NCI-H2227 treated with DMSO at 0.1 percent for 48 hours (cell line): ENCODE data around the gene MTA1.

Experiments
- DNase-seq: peaks from one replicate; lab custom pipeline; 2025; lab: John Stamatoyannopoulos, UW

Gene MTA1

DNA sequence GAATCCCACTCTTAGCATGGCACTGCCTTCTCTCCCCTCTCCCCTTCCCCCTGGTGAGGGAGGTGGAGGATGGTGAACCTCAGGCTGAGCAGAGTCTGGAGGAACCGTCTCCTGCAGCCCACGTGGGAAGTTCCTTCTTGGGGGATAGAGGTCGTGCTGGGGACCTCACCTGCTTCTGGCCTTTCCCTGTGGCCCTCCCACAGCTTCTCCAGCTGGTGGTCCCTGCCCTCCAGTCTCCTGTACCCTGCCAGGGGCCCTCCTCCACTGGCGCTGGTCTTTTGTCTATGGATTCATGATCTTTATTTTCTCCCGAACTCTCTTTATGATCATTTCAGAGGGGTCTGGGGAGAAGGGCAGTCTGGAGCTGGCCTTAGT lies 9.0 kb upstream of the MTA1 start:
- no peak for DNase-seq

DNA sequence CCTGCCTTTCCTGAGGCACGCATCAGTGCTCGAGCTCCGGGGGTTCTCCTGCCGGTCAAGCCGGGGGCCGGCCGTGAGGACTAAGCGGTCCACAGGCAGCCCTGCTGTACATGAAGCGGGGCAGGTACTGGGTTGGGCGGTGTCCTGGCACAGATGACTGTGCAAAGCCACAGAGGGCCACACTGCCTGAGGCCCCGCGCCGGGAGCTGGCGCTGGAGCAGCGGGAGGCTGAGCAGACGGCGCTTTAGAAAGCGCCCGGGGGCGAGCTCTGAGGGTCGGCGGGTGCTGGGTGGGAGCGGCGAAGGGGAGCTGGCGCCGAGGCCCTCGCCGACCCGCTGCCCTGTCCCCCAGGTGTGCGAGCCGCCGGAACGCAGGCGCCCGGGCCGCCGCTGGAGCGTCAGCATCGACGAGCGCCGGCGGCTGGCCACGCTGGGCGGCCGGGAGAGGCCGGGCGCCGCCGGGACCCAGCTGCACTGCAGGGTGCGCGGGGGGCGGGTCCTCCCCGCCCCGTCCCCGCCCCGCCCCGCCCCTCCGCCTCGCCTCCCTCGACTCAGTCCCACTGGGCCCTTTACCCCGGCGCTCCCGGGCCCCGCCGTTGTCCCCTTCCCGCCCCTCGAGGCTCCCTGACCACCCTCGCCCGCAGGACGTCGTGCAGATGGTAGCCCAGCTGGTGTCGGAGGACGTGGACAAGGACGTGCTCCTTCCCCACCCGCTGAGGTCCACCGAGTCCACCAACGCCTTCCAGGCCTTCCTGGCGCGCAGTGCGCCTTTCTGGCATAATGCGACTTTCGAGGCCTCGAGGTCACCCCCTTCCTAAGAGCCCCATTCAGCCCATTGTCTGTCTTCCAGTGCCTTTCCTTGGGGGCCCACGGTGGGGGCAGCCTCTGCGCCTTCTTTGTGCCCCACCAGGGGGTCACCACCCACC lies 8.3 kb upstream of the MTA1 start:
- no peak for DNase-seq

DNA sequence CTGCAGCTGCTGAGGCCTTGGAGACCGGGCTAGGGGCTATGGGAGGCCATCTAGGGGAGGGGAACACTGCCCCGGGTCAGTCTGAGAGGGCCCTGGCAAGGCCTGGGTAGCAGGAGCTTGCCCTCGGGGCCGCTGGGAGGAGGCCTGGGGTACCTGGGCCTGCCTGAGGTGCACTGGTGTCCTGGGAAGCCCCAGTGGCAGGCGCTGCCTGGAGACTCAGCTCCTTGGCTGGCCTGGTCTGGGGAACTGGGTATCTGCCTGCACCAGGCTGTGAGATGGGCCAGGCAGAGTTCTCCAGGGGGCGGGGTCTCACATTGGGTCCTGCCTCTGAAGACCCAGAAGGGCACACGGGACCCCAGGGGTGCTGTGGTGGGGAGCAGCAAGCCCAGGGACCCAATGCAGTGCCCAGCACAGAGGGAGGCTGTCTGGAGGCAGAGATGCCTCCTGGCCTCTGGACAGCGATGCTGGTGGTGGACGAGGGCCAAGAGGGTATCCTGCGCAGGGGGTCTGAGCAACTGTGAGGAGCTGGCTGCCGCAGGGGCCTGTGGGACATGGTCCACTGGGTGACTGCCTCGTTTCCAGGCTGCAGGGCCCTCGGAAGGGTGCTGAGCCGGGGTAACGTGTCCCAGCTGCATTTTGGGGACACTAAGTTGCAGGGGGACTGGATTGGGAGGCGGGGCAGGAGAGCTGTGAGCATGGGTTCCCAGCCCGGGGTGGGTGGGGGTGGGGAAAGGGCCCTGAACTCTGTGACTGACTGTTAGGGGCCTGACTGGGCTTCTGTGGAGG lies 7.4 kb upstream of the MTA1 start:
- DNase-seq = no peak

DNA sequence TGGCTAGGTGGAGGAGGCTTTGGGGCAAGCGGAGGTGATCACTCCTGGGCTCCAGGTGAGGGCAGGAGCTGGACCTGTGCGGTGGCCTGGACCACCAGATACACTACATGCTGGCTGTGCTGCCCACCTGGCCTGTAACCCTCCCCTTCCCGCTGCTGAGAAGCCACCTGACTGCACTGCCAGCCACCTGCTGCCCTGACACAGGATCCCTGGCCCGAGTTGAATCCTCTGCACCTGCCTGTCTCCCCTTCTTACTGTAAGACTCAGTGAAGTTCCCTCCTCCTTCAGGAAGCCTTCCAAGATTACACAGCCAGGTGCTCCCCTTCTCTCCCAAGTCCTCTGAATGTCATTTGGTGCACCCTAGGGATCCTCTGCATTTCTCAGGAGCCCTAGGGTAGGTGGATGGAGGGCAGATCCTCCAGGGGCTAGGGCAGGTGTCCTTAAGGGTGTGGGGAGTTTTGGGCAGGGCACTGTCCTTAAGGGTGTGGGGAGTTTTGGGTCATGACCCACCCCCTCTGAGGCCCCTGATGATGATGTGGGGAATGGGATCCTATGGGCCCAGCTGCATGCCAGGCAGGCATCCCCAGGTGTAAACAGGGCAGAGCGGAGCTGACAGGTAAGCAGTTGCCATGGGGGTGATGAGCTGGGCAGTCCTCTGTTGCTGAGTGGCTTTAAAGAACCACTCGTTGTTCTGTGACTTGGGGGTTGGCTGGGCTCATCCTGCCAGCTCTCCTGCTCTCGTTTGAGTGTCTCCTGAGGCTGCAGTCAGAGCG lies 6.7 kb upstream of the MTA1 start:
- DNase-seq = no peak

DNA sequence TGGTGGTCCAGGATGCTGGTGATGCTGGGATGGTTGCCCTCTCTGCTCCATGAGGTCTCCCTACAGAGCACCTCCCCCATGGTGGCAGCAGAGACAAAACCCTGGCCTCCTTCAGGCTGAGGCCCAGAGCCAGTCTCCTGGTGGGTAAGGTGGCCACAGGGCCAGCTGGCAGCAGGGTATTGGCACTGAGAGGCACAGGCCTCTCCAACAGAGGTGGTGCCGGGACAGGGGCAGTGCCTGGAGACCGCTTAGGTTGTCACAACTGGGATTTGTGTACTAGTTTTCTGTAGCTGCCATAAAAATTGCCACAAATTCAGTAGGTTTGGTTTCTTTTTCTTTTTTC lies 6.1 kb upstream of the MTA1 start:
- no peak for DNase-seq

DNA sequence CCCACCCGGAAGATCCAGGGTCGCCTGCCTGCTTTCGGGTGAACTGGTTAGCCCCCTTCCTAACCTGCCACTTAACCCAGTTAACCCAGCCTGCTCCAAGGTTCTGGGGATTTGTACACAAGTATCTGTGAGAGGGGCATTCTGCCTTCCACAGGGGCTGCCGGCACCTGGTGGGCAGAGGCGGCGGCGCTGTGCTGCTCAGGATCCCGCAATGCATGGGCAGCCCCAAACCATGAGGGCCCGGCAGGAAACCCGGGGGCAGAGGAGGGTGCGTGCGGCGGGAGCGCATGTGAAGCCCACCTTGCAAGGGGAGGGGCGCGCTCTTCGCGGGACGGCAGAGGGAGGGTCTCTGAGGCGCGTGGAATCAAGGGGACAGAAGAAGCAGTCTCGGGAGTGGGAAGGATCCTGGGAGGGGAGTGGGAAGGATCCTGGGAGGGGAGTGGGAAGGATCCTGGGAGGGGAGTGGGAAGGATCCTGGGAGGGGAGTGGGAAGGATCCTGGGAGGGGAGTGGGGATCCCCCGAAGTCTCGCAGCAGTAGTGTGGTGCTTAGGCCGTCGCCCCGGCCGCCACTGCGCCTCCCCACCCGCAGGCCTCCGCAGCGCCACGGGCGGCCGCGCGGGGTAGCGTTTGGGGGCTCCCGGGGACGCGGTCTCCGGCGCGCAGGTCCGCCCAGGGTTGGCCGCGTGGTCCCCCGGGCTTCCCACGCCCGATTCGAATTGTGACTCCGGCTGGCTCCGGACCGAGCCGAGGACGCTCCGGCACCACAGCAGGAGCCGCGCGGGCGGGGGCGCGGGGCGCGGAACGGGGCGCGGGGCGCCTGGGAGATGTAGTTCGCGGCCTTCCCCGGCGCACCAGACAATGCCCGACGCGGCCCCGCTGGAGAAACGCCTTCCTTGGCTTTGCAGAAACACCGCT lies 4.9 kb upstream of the MTA1 start:
- DNase-seq = peak; percentile 74

DNA sequence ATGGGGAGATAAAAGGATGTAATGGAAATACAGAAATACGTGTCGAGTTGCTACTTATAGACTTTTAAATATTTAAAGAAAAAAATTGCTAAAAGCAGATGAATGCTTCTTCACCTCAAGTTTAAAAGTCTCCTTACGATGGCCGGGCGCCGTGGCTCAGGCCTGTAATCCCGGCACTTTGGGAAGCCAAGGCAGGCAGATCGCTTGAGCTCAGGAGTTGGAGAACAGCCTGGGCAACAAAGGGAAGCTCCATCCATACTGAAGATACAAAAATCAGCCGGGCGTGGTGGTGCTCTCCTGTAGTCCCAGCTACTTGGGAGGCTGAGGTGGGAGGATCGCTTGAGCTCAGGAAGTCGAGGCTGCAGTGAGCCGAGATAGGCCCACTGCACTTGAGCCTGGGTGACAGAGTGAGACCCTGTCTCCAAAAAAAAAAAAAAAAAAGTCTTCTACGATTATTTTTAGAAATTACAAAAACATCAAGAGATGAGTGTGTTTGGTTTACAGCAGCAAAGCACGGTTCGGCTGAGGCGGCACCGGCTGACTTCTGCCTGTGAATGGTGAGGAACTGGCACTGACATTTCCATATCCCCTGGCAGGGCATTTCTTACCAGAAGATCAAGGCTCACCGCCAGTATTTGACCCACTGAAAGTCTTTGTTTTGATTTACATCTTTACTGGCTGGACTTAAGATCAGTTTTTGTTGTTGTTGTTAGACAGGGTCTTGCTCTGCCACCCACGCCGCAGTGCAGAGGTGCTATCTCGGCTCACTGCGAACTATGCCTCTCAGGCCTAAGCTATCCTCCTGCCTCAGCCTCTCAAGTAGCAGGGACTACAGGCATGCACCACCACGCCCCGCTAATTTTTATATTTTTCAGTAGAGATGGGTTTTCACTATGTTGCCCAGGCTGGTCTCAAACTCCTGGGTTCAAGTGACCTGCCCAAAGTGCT lies 3.9 kb upstream of the MTA1 start:
- no peak for DNase-seq

DNA sequence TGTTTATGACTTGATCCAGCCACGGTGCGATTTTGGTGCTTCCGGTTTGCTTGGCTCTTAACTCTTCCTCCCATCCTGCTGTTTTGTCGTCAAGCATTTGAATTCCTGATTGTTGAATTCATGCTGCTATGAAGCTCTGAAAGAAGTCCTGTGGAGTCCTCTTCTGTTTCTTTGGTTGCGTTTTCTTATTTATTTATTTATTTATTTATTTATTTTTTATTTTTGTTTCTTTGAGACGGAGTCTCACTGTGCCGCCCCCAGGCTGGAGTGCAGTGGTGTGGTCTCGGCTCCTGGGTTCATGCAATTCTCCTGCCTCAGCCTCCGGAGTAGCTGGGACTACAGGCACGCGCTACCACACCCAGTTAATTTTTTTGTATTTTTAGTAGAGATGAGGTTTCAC lies 3.0 kb upstream of the MTA1 start:
- DNase-seq = no peak

DNA sequence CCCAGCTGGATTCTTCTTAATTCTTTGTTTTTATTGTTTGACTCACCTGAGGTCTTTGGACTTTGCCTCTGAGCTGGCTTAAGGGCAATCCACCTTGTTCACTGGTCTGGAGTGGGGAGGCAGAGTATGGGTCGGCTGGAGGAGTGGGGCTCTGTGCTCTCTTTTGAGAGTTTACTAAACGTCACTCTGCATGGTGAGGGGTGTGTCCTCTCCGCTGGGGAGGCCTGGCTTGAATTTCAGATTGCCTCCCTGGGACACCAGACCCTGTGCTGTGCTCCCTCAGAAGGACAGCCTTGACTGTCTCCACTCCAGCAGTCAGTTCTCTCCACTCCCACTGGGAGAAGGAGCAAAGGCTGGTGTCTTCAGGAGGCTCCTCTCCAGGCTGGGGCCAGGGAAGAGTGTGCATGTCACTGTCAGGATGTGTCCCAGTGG lies 1.9 kb upstream of the MTA1 start:
- no peak for DNase-seq

DNA sequence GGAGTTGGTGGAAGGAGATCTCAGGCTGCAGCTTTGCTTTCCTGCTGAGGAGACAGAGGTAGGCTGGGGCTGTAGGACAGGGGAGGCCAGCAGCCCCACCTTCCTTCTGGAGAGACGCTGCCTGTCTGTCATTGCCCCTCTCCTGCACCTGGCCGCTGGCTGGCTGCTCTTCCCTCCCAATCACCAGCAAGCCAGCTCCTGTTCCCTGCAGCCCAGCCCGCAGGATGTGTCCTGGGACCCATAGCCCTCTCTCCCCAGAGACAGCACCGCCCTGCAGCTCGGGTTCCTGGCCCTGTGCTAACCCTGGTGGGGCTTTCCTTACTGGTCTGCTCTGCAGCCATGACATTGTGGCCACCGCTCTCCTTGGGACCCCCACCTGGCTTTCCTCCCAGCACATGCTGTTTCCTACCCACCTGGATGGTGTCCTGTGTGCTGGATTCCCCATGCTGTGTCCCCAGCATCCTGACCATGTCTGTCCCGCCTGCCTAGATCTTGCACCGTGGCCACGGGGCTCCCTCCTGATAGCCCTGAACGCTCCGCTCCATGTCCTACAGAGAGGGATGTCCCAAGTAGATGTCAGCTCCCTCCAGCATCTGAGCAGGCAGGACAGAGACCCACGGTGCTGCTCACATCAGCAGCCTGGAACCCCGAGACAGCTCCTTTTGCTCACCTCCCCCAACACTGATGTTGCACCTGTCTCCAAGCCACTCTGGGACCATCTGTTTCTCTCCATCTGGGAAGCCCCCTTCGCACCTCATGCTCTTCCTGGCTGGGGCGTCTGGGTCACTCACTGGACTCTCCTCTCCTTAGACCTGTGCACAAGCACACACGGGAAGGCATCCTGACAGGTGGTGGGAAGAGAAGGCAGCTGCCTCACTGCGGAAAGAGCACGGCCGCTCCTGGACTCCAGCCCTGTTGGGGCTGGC lies 1.1 kb upstream of the MTA1 start:
- DNase-seq = no peak

DNA sequence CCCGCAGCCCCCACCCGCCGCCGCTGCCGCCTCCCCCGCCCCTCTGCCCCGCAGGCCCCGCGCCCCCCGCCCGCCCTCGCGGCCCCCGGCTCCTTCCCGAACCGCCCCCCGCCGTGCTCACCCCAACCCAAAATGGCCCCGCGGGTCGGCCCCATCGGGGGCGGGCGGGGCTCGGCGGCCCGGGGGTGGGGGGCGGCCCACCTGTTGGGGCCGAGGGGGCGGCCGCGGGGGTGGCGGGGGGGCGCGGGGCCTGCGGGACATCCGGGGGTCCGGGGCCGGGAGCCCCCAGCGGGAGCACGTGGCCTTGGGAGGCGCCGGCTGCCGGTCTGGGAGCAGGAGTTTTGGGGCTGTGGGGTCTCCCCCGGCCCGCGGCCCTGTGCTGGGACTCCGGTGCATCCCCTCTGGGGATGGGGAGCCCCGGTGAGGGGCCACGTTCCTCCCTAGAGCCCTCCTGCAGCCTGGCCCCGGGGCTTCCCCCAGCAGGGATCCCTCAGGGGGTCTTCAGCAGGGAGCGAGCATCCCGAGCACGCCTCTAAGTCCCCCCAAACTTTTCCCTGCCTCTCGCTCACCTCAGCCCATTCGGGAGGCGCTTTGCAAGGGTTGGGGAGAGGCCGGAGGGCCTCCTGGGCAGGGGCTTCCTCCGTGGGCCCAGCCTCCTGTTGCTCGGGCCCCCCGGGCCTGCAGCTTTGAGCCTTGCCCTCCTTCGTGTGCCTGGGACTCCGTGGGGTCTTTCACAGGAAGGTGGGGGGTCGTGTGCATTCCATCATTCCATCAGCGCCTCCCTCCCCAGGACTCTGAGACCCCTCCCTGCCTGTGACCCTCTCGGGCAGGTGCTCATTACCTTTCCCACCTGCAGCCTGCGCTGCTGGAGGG lies 710 bp downstream of the MTA1 start:
- no peak for DNase-seq

DNA sequence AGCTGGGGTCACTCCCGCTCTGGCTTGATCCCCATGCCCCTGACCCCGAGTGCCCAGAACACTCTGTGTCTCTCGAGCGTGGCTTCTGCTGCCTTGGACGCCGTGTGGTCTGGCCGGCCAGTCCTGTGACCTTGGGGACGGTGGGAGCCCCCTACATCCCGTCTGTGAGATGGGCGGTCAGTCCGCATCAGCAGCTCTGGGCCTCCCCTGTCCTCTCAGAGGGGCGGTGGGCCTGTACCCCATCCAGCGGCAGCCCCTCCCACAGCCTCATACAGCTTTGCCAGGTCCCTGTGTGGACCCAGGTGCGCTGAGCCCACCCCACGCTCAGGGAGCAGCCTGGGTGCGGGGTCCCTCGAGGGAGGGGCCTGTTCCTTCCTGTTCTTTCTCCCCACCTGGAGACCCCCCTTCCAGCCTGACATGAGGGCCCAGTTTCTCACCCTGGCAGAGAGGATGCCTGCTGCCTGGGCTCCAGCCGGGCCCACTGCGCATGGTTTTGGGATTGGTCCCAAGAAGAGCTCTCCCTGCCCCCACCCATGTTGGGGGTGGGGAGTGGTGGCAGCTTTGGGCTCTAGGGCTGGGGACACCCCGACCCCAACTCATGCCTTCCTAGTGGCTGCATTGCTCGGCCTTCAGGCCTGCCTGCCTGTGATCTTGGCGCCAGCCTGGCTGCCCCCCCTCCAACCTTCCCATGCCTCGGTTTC lies 1.5 kb downstream of the MTA1 start:
- no peak for DNase-seq

DNA sequence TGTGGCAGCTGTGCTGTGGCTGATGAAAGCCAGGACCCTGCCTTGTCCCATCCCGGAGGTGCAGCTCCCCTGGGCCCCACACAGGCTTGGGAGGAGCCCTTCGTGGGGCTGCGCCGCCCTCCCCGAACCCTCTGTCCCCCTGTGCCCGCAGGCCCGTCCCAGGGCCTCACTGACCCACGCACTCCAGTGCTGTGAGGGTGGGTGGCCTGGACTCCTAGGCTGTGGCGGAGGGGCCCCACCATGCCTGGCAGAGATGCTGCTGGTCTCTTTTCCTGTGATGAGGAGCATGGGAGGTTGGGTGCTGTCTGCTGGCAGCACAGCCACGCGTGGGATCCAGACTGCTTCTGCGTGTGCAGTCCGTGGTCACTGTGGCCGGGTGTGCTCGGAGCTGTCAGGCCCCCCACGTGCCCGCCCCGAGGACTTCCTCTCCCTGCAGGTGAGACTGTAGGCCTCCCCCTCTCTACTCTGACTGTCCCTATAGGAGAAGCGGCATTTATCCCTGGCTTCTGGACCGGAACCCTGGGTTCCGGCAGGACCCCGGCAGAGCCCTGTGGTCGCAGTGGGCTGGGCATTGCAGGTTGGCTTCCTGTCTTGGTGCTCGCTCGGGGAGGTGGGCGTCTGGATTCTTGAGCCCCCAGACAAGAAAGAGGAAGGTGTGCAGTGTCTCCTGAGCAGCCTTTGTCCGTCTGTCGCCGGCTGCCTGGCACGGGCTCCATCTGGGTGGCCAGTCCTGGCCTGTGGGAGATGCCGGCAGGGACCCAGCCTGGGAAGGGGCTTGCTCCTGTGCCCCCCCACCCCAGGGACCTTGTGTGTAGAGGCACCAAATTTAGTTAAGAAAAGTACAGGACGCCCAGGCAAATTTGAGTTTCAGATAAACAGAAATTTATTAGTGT lies 2.3 kb downstream of the MTA1 start:
- DNase-seq = no peak

DNA sequence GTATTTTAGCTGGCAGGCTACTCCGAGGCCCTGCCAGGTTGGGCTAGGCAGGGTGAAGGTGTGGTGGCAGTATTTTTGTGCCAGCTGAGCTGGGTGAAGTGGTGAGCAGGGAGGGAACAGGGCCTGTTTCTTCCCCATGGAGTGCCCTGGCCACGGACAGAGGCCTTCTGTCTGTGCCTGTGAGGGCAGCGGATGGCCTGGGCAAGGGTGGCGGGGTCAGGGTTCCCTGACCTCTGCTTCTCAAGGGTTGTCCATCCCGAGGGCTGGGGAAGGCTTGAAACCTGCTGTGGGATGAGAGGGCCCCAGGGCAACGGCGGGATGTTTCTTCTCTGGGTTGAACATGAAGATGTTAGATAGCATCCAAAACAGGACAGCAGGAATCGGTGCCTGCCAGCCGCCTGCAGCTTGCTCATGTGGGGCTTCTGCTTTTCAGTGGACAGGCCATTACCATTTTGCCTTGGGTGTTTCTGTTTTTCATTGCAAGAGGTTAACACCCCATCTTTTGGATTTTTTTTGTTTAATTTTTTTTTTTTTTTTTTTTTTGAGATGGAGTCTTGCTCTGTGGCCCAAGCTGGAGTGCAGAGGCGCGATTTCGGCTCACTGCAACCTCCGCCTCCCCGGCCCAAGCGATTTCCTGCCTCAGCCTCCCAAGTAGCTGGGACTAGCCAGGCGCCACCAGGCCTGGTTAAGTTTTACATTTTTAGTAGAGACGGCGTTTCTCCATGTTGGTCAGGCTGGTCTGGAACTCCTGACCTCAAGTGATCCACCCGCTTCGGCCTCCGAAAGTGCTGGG lies 3.3 kb downstream of the MTA1 start:
- no peak for DNase-seq

DNA sequence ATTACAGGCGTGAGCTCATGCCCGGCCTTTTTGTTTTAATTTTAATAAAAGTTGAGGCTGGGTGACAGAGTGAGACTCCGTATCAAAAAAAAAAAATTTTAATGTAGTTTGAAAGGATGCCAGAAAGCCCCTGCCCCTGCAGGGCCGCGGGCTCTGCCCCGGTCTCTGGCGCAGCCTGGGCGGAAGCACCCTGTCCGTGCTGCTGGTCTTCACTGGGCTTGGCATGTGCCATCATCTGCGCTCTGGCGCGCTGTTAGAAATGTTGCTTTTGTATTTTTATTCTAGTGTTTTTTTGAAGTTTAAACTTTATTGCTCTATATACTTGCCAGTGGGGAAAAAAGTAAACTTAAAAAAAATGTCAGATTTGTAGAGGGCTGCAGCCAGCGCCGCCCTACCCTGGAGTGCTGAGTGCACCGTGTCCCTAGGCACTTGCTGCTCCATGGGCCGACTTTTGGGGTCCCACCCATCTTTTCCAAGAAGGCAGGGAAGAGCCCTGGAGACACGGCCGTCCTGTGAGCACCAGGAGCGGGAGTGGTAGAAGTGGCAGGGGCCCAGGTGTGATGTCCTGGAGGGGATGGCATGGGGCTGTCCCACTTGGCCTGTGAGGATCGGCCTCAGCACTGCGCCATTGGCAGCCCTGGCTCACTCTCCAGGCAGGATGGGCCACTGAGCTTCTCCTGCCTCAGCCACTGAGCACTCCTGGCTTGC lies 4.0 kb downstream of the MTA1 start:
- no peak for DNase-seq
